WTC11 (cell line): ENCODE measurements around the gene CENPT. TPM values are rescaled to one million over a fixed set of nuclear protein-coding genes. Genes with fewer than 3 reads are reported as not detected.

ENCODE experiments used
- ATAC-seq: fragments of 200-7000 bp; cut with Tn5 transposase; 2 replicates; pipeline ENCODE4 v1.10.0; 2021; ENCODE audit warnings: mild to moderate bottlenecking, moderate library complexity
- CTCF ChIA-PET: fragments of 300-600 bp; sonication (Branson Sonifier 250); formaldehyde crosslinking; loops from one replicate; lab custom pipeline; 2021; ENCODE audit warnings: antibody characterized with exemption; lab: Charles Lee
- POLR2A ChIA-PET: fragments of 350-600 bp; sonication (Branson Sonifier 250); formaldehyde crosslinking; loops from one replicate; lab custom pipeline; 2021; ENCODE audit warnings: antibody characterized with exemption; lab: Charles Lee
- DNase-seq: peaks from one replicate; pipeline ENCODE4 v3.0.0; 2021; ENCODE audit warnings: low spot score
- H3K27ac Mint-ChIP-seq: 2 replicates; pipeline ENCODE4 v1.8.0; 2021; ENCODE audit warnings: mixed read lengths
- H3K27me3 Mint-ChIP-seq: 2 replicates; pipeline ENCODE4 v1.8.0; 2021; ENCODE audit warnings: low read depth, mild to moderate bottlenecking, moderate library complexity, mixed read lengths
- H3K36me3 Mint-ChIP-seq: 2 replicates; pipeline ENCODE4 v1.8.0; 2021; ENCODE audit warnings: mixed read lengths
- H3K4me1 Mint-ChIP-seq: 2 replicates; pipeline ENCODE4 v1.8.0; 2022; ENCODE audit warnings: mixed read lengths
- H3K4me3 Mint-ChIP-seq: 2 replicates; pipeline ENCODE4 v1.8.0; 2021; ENCODE audit warnings: mild to moderate bottlenecking, moderate library complexity, mixed read lengths
- H3K9me3 Mint-ChIP-seq: 2 replicates; pipeline ENCODE4 v1.8.0; 2021; ENCODE audit warnings: mixed read lengths
- ATF1 ChIP-seq: sonication (generic); formaldehyde crosslinking; IDR thresholded peaks from 2 replicates; pipeline ENCODE4 v1.8.1; 2023; ENCODE audit warnings: mild to moderate bottlenecking, moderate library complexity, missing genetic modification reagents
- ATF6 ChIP-seq: sonication (generic); formaldehyde crosslinking; IDR thresholded peaks from 2 replicates; pipeline ENCODE4 v1.8.1; 2023; ENCODE audit warnings: mild to moderate bottlenecking, missing genetic modification reagents
- CTCF ChIP-seq: fragments of 200-600 bp; IDR thresholded peaks from 2 replicates; pipeline ENCODE4 v1.8.0; 2022; ENCODE audit warnings: antibody characterized with exemption
- E2F5 ChIP-seq: sonication (generic); formaldehyde crosslinking; IDR thresholded peaks from 2 replicates; pipeline ENCODE4 v1.8.1; 2022; ENCODE audit warnings: mild to moderate bottlenecking, moderate library complexity, missing genetic modification reagents
- ESRRA ChIP-seq: sonication (generic); formaldehyde crosslinking; IDR thresholded peaks from 2 replicates; pipeline ENCODE4 v1.8.1; 2022; ENCODE audit warnings: mild to moderate bottlenecking, missing genetic modification reagents, borderline replicate concordance
- FOXP1 ChIP-seq: sonication (generic); formaldehyde crosslinking; IDR thresholded peaks from 2 replicates; pipeline ENCODE4 v1.8.0; 2022; ENCODE audit warnings: missing genetic modification reagents, mild to moderate bottlenecking, moderate library complexity, borderline replicate concordance
- FOXP4 ChIP-seq: sonication (generic); formaldehyde crosslinking; IDR thresholded peaks from 2 replicates; pipeline ENCODE4 v1.8.0; 2022; ENCODE audit warnings: mild to moderate bottlenecking, missing genetic modification reagents
- IRF1 ChIP-seq: sonication (generic); formaldehyde crosslinking; IDR thresholded peaks from 2 replicates; pipeline ENCODE4 v1.8.0; 2023; ENCODE audit warnings: missing genetic modification reagents
- IRF2 ChIP-seq: sonication (generic); formaldehyde crosslinking; IDR thresholded peaks from 2 replicates; pipeline ENCODE4 v1.8.0; 2022; ENCODE audit warnings: low read depth, missing genetic modification reagents, borderline replicate concordance
- NFYB ChIP-seq: sonication (generic); formaldehyde crosslinking; conservative IDR thresholded peaks from 2 replicates; pipeline ENCODE4 v1.8.0; 2022; ENCODE audit warnings: low read depth, missing genetic modification reagents
- SMAD4 ChIP-seq: sonication (generic); formaldehyde crosslinking; IDR thresholded peaks from 2 replicates; pipeline ENCODE4 v1.8.0; 2022; ENCODE audit warnings: mild to moderate bottlenecking, missing genetic modification reagents
- SP1 ChIP-seq: sonication (generic); formaldehyde crosslinking; conservative IDR thresholded peaks from 2 replicates; pipeline ENCODE4 v1.8.1; 2022; ENCODE audit warnings: missing genetic modification reagents
- USF2 ChIP-seq: sonication (generic); formaldehyde crosslinking; IDR thresholded peaks from 2 replicates; pipeline ENCODE4 v1.8.1; 2023; ENCODE audit warnings: mild to moderate bottlenecking, missing genetic modification reagents, moderate library complexity
- ZNF416 ChIP-seq: fragments of 250-450 bp; sonication (Bioruptor Pico); IDR thresholded peaks from 2 replicates; pipeline ENCODE4 v1.9.0; 2021; ENCODE audit warnings: mild to moderate bottlenecking, inconsistent platforms
- ZNF532 ChIP-seq: fragments of 250-450 bp; sonication (Bioruptor Pico); IDR thresholded peaks from 2 replicates; pipeline ENCODE4 v1.9.0; 2021; ENCODE audit warnings: mild to moderate bottlenecking, borderline replicate concordance
- total RNA-seq: library from RNA; stranded (reverse); gene quantifications from 3 replicates; pipeline ENCODE4 v1.2.3, GENCODE V29; 2021

CENPT gene
- total RNA-seq, 1 experiment from 2014 or later: 58.3 TPM

GRCh38 chr16:67884684-67885083, 37.2 kb upstream of the CENPT start, which contains the start of gene NRN1L:
Gene NRN1L, plus strand, starts transcription at chr16:67884885. Its CDS starts 19 bp downstream, at chr16:67884904.
- H3K27ac Mint-ChIP-seq: peak within 1 kb of the TSS; percentile 99
- no peaks in the 10 kb centered on the region for H3K9me3 Mint-ChIP-seq

GRCh38 chr16:67883872-67884261, 36.4 kb upstream of the CENPT start:
- DNase-seq (peak; percentile 88), ATAC-seq (peak; percentile 60)
- ChIA-PET CTCF (interaction anchor here (0.5 to 5.5 kb wide), 53 partner anchors 9 to 402 kb away, joined by 3 to 144 read pairs (median 6); partner anchors contain the start of genes C16orf86, CTRL, EDC4 and ENKD1), POLR2A (interaction anchor here (0.6 to 3.8 kb wide), 13 partner anchors 10 to 211 kb away, joined by 3 to 30 read pairs (median 4); partner anchors contain the start of genes NFATC3, PSKH1 and PSMB10)
- TF ChIP-seq IRF2 (CRISPR knock-in tag): no peak
- TF ChIP-seq CTCF: peak; percentile 90
- no peak for TF ChIP-seq ATF1 (CRISPR knock-in tag)
- TF ChIP-seq ATF6 (CRISPR knock-in tag): no peak
- peaks cover 34% of the 10 kb centered on the region for H3K36me3 Mint-ChIP-seq
- H3K27me3 Mint-ChIP-seq: no peaks in the 10 kb centered on the region
- H3K4me1 Mint-ChIP-seq: peaks cover 23% of the 10 kb centered on the region
- no peaks in the 10 kb centered on the region for H3K9me3 Mint-ChIP-seq
- H3K4me3 Mint-ChIP-seq: no peak overlapping the region
- H3K27ac Mint-ChIP-seq: no peak overlapping the region

More at GRCh38 chr16:67884684-67885083, 37.2 kb upstream of the CENPT start, which contains the start of gene NRN1L:
- TF ChIP-seq SP1 (CRISPR knock-in tag) (peak; percentile 41; the same call in 1 of the 2 replicates), NFYB (CRISPR knock-in tag) (peak; percentile 62), USF2 (CRISPR knock-in tag) (no peak)
- TF ChIP-seq, all 79 proteins: peak for 2
- ChIA-PET CTCF (interaction anchor here (0.9 to 5.5 kb wide), 37 partner anchors 9 to 371 kb away, joined by 3 to 144 read pairs (median 10); partner anchors contain the start of genes C16orf86, CTRL, EDC4 and ENKD1), POLR2A (interaction anchor here (0.6 to 3.8 kb wide), 10 partner anchors 9 to 201 kb away, joined by 3 to 30 read pairs (median 4); partner anchors contain the start of genes NFATC3, PSKH1, PSMB10 and SLC12A4)
- peak; percentile 91 for ATAC-seq
- H3K36me3 Mint-ChIP-seq: peaks cover 26% of the 10 kb centered on the region
- H3K4me3 Mint-ChIP-seq: peak within 1 kb of the TSS; percentile 53
- peaks cover 23% of the 10 kb centered on the region for H3K4me1 Mint-ChIP-seq
- DNase-seq: peak; percentile 96
- H3K27me3 Mint-ChIP-seq: no peaks in the 10 kb centered on the region

GRCh38 chr16:67883146-67883871, 35.8 kb upstream of the CENPT start:
- POLR2A ChIA-PET: interaction anchor here (0.6 to 3.8 kb wide), 9 partner anchors 10 to 211 kb away, joined by 3 to 30 read pairs (median 4); partner anchors contain the start of genes PSKH1 and PSMB10
- CTCF ChIA-PET: interaction anchor here (0.5 to 5.5 kb wide), 47 partner anchors 9 to 402 kb away, joined by 3 to 144 read pairs (median 7); partner anchors contain the start of genes CTRL, EDC4, ESRP2 and GFOD2
- DNase-seq (no peak), ATAC-seq (no peak)
- H3K4me3 Mint-ChIP-seq: no peak overlapping the region
- H3K36me3 Mint-ChIP-seq: peaks cover 37% of the 10 kb centered on the region
- peaks cover 23% of the 10 kb centered on the region for H3K4me1 Mint-ChIP-seq
- no peaks in the 10 kb centered on the region for H3K27me3 Mint-ChIP-seq
- peak overlapping the region; percentile 40; the same call in 1 of the 2 replicates for H3K27ac Mint-ChIP-seq
- no peaks in the 10 kb centered on the region for H3K9me3 Mint-ChIP-seq
- TF ChIP-seq FOXP4 (CRISPR knock-in tag): no peak
- TF ChIP-seq ZNF532 (CRISPR knock-in tag): no peak
- TF ChIP-seq FOXP1: no peak
- no peak for TF ChIP-seq IRF1 (CRISPR knock-in tag)
- no peak for TF ChIP-seq E2F5 (CRISPR knock-in tag)
- no peak for TF ChIP-seq SMAD4 (CRISPR knock-in tag)
- TF ChIP-seq ESRRA (CRISPR knock-in tag): no peak
- TF ChIP-seq ZNF416 (CRISPR knock-in tag): no peak
